GM12878 (cell line): ENCODE data around the gene NT5C2.

Experiments used
- CTCF ChIP-seq, 3 experiments: IDR thresholded peaks in 2 of 3; conservative IDR thresholded peaks in 1 of 3; 2 replicates each; pipeline ENCODE4 v1.5.1; 2011; ENCODE audit warnings: low read depth in 3 of 3, low read length in 3 of 3, mild to moderate bottlenecking in 3 of 3, control low read depth in 2 of 3, moderate library complexity in 2 of 3, inconsistent platforms in 1 of 3, mixed read lengths in 1 of 3; ENCODE audit not compliant: control insufficient read depth in 2 of 3, insufficient read depth in 1 of 3; ENCODE audit errors: extremely low read depth in 1 of 3
- EZH2 ChIP-seq: IDR thresholded peaks from 2 replicates; pipeline ENCODE4 v1.6.1; 2012; ENCODE audit warnings: low read depth, mild to moderate bottlenecking, control low read depth, inconsistent platforms, low read length, borderline replicate concordance; ENCODE audit not compliant: control insufficient read depth
- MXI1 ChIP-seq: fragments of 150-350 bp; IDR thresholded peaks from 2 replicates; pipeline ENCODE4 v1.6.1; 2011; ENCODE audit warnings: low read depth, mild to moderate bottlenecking, inconsistent platforms, low read length, improper control_type of control experiment
- POLR2A ChIP-seq: IDR thresholded peaks from 2 replicates; pipeline ENCODE4 v1.6.1; 2011; ENCODE audit warnings: low read depth, mild to moderate bottlenecking, low read length
- SRF ChIP-seq, 2 experiments: IDR thresholded peaks; 2 replicates each; pipeline ENCODE4 v1.6.1; 2011; ENCODE audit warnings: low read depth in 2 of 2, low read length in 2 of 2, mild to moderate bottlenecking in 1 of 2, moderate library complexity in 1 of 2

- TF ChIP-seq CTCF (IDR thresholded peaks at IDR 0.05 in 2 of 3, conservative IDR thresholded peaks at IDR 0.05 in 1 of 3; ENCODE audit: control insufficient read depth in 2 of 3, extremely low read depth in 1 of 3, insufficient read depth in 1 of 3, low read depth in 3 of 3, low read length in 3 of 3) = no peak
- TF ChIP-seq POLR2A = no peak
- TF ChIP-seq SRF (IDR thresholded peaks at IDR 0.05; ENCODE audit: low read depth in 2 of 2, low read length in 2 of 2) = no peak
- no peak for TF ChIP-seq MXI1
- TF ChIP-seq EZH2 = no peak
Measured at GRCh38 chr10:103110407-103110806, 82.7 kb downstream of the NT5C2 start.
